ENCODE data around the gene ABCC4.

The ABCC4 gene

GRCh38 chr13:95150555-95150954, 150.7 kb downstream of the ABCC4 start:
- FAIRE-seq = no peak

- no peak for FAIRE-seq
Measured at GRCh38 chr13:95146486-95146885, 154.8 kb downstream of the ABCC4 start.

GRCh38 chr13:95145587-95145986, 155.7 kb downstream of the ABCC4 start:
- FAIRE-seq = no peak

GRCh38 chr13:95140502-95140901, 160.7 kb downstream of the ABCC4 start:
- no peak for FAIRE-seq

GRCh38 chr13:95138876-95139585, 162.2 kb downstream of the ABCC4 start:
- no peak for FAIRE-seq

GRCh38 chr13:95137096-95137495, 164.2 kb downstream of the ABCC4 start:
- no peak for FAIRE-seq

- FAIRE-seq = no peak
Measured at GRCh38 chr13:95136638-95137037, 164.6 kb downstream of the ABCC4 start.

- FAIRE-seq = no peak
Measured at GRCh38 chr13:95133498-95133897, 167.8 kb downstream of the ABCC4 start.

GRCh38 chr13:95129004-95129403, 172.2 kb downstream of the ABCC4 start:
- FAIRE-seq = no peak

GRCh38 chr13:95128045-95128643, 173.1 kb downstream of the ABCC4 start:
- no peak for FAIRE-seq

GRCh38 chr13:95124959-95125358, 176.3 kb downstream of the ABCC4 start:
- no peak for FAIRE-seq

GRCh38 chr13:95123726-95124125, 177.5 kb downstream of the ABCC4 start:
- no peak for FAIRE-seq

GRCh38 chr13:95122063-95122462, 179.2 kb downstream of the ABCC4 start:
- no peak for FAIRE-seq

GRCh38 chr13:95121516-95121915, 179.7 kb downstream of the ABCC4 start:
- no peak for FAIRE-seq

- FAIRE-seq = no peak
Measured at GRCh38 chr13:95120650-95121049, 180.6 kb downstream of the ABCC4 start.

GRCh38 chr13:95118541-95119324, 182.5 kb downstream of the ABCC4 start:
- FAIRE-seq = no peak

- no peak for FAIRE-seq
Measured at GRCh38 chr13:95117092-95117491, 184.2 kb downstream of the ABCC4 start.

GRCh38 chr13:95115525-95115924, 185.7 kb downstream of the ABCC4 start:
- no peak for FAIRE-seq

GRCh38 chr13:95113601-95114000, 187.7 kb downstream of the ABCC4 start:
- no peak for FAIRE-seq

- FAIRE-seq = no peak
Measured at GRCh38 chr13:95112883-95113282, 188.4 kb downstream of the ABCC4 start.

- no peak for FAIRE-seq
Measured at GRCh38 chr13:95111608-95112007, 189.6 kb downstream of the ABCC4 start.

GRCh38 chr13:95106562-95106961, 194.7 kb downstream of the ABCC4 start:
- no peak for FAIRE-seq

GRCh38 chr13:95100525-95101433, 200.5 kb downstream of the ABCC4 start:
- FAIRE-seq = no peak
